B cell (primary cell): Measurements from ENCODE around the gene SPRY2. TPM values are rescaled to one million over a fixed set of nuclear protein-coding genes. Genes with fewer than 3 reads are reported as not detected.

Experiments
- ATAC-seq: fragments of 200-7000 bp; cut with Tn5 transposase; one replicate; pipeline ENCODE4 v1.10.0; 2021; ENCODE audit warnings: low read depth, mild to moderate bottlenecking, moderate number of reproducible peaks, moderate library complexity
- CTCF ChIA-PET: fragments of 350-600 bp; sonication (Branson Sonifier 250); formaldehyde crosslinking; loops from one replicate; lab custom pipeline; 2021; ENCODE audit warnings: antibody characterized with exemption, inconsistent platforms; lab: Charles Lee
- POLR2A ChIA-PET: fragments of 350-600 bp; sonication (Branson Sonifier 250); formaldehyde crosslinking; loops from one replicate; lab custom pipeline; 2021; ENCODE audit warnings: antibody characterized with exemption; lab: Charles Lee
- DNase-seq: peaks from one replicate; pipeline ENCODE4 v3.0.0; 2013
- H2AFZ ChIP-seq: 2 replicates; pipeline ENCODE4 v1.6.1; 2012; ENCODE audit warnings: mild to moderate bottlenecking, low read depth, low read length; ENCODE audit not compliant: insufficient read depth, poor library complexity, severe bottlenecking
- H3K27ac ChIP-seq, 2 donors: 1 replicate in 1 of 2; 2 replicates in 1 of 2; pipeline ENCODE4 v1.5.1; 2012 to 2013; ENCODE audit warnings: low read length in 2 of 2, mild to moderate bottlenecking in 2 of 2, moderate library complexity in 1 of 2
- H3K27me3 ChIP-seq, 4 experiments: fragments of 200-600 bp in 1 of 4; sonication (generic) in 1 of 4; replicated peaks in 1 of 4; 1 replicate in 2 of 4; 2 replicates in 2 of 4; pipeline versions ENCODE4 v1.6.1 to v1.7.0; 2013 to 2016; ENCODE audit warnings: low read length in 3 of 4, mild to moderate bottlenecking in 2 of 4, mixed read lengths in 1 of 4, moderate library complexity in 1 of 4; ENCODE audit not compliant: insufficient read depth in 4 of 4, control insufficient read depth in 3 of 4; ENCODE audit errors: control extremely low read depth in 1 of 4
- H3K36me3 ChIP-seq, 2 experiments: replicated peaks in 1 of 2; 1 replicate in 1 of 2; 2 replicates in 1 of 2; pipeline versions ENCODE4 v1.6.1 to v1.7.1; 2013; ENCODE audit warnings: low read length in 1 of 2; ENCODE audit not compliant: insufficient read depth in 2 of 2, control insufficient read depth in 1 of 2; ENCODE audit errors: control extremely low read depth in 1 of 2, extremely low read depth in 1 of 2
- H3K4me1 ChIP-seq, 2 donors: fragments of 200-600 bp in 1 of 2; sonication (generic) in 1 of 2; 1 replicate in 1 of 2; 2 replicates in 1 of 2; pipeline versions ENCODE4 v1.5.1 to v1.6.1; 2013 to 2017; ENCODE audit warnings: low read length in 2 of 2; ENCODE audit not compliant: control insufficient read depth in 2 of 2, insufficient read depth in 2 of 2
- H3K4me2 ChIP-seq: replicated peaks from 2 replicates; pipeline ENCODE3; 2012; ENCODE audit warnings: mild to moderate bottlenecking, low read depth, low read length; ENCODE audit not compliant: poor library complexity, severe bottlenecking
- H3K4me3 ChIP-seq, 5 experiments: fragments of 200-600 bp in 1 of 5; sonication (generic) in 1 of 5; 1 replicate in 3 of 5; 2 replicates in 2 of 5; pipeline versions ENCODE4 v1.5.1 to v1.7.0; 2011 to 2016; ENCODE audit warnings: low read length in 4 of 5, mild to moderate bottlenecking in 4 of 5, low read depth in 2 of 5, control low read depth in 1 of 5, moderate library complexity in 1 of 5; ENCODE audit not compliant: insufficient read depth in 1 of 5; ENCODE audit errors: control extremely low read depth in 1 of 5, extremely low read depth in 1 of 5
- H3K79me2 ChIP-seq: fragments of 200-600 bp; sonication (generic); one replicate; pipeline ENCODE4 v1.6.0; 2016; ENCODE audit warnings: low read length; ENCODE audit not compliant: control insufficient read depth, insufficient read depth
- H3K9ac ChIP-seq: fragments of 200-600 bp; sonication (generic); 2 replicates; pipeline ENCODE4 v1.6.1; 2017; ENCODE audit warnings: mild to moderate bottlenecking, low read length, moderate library complexity
- H3K9me3 ChIP-seq, 3 donors: one replicate each; pipeline versions ENCODE4 v1.6.1 to v1.7.1; 2013; ENCODE audit warnings: low read length in 2 of 3; ENCODE audit not compliant: control insufficient read depth in 2 of 3, insufficient read depth in 1 of 3; ENCODE audit errors: control extremely low read depth in 1 of 3
- H4K20me1 ChIP-seq: 2 replicates; pipeline ENCODE4 v1.6.0; 2012; ENCODE audit warnings: mild to moderate bottlenecking, low read length; ENCODE audit not compliant: insufficient read depth, control insufficient read depth, poor library complexity, severe bottlenecking
- H3K27ac Mint-ChIP-seq: one replicate; pipeline ENCODE4 v1.8.0; 2021; ENCODE audit warnings: mixed read lengths
- H3K27me3 Mint-ChIP-seq: one replicate; pipeline ENCODE4 v1.8.0; 2021; ENCODE audit warnings: mixed read lengths
- H3K4me1 Mint-ChIP-seq: one replicate; pipeline ENCODE4 v1.8.0; 2021; ENCODE audit warnings: mixed read lengths
- H3K4me3 Mint-ChIP-seq: one replicate; pipeline ENCODE4 v1.8.0; 2021; ENCODE audit warnings: mixed read lengths
- H3K9me3 Mint-ChIP-seq: one replicate; pipeline ENCODE4 v1.8.0; 2022; ENCODE audit warnings: mixed read lengths; ENCODE audit not compliant: insufficient read depth
- EZH2 ChIP-seq: IDR thresholded peaks from 2 replicates; pipeline ENCODE4 v1.6.1; 2012; ENCODE audit warnings: borderline replicate concordance, low read depth, mild to moderate bottlenecking, moderate library complexity, low read length; ENCODE audit not compliant: insufficient read depth, poor library complexity, severe bottlenecking
- WGBS: methylation state at CpG from one replicate; pipeline ENCODE4 v1.1.5; 2013; ENCODE audit warnings: missing lambda C conversion rate; ENCODE audit not compliant: insufficient coverage; 5-methylcytosine and 5-hydroxymethylcytosine counted together
- intact Hi-C: fragments of 100-400 bp; cut with micrococcal nuclease; formaldehyde crosslinking; loops from one replicate; pipeline ENCODE4 v1.10.0; 2022
- polyA plus RNA-seq: library from polyadenylated mRNA; depleted of rRNA; stranded (reverse); fragments of >200 nt; gene quantifications from 2 replicates; pipeline ENCODE4 v1.2.3, GENCODE V29; 2012
- total RNA-seq, 2 donors: library from RNA; stranded (reverse); fragments of 120-200 nt in 1 of 2; gene quantifications; 1 replicate in 1 of 2; 2 replicates in 1 of 2; pipeline versions ENCODE4 v1.2.3 to v1.2.4, GENCODE V29; 2013 to 2022
- TF ChIP-seq, protein P1 (sequence below): fragments of 200-600 bp; IDR thresholded peaks from one replicate; pipeline ENCODE4 v1.8.0; 2022; ENCODE audit warnings: antibody characterized with exemption, mild to moderate bottlenecking

The SPRY2 gene
- total and polyA plus RNA-seq, 2 donors (not counting 1 experiment from before 2014, with no cell fraction given): 0.86 to 0.96 TPM

DNA sequence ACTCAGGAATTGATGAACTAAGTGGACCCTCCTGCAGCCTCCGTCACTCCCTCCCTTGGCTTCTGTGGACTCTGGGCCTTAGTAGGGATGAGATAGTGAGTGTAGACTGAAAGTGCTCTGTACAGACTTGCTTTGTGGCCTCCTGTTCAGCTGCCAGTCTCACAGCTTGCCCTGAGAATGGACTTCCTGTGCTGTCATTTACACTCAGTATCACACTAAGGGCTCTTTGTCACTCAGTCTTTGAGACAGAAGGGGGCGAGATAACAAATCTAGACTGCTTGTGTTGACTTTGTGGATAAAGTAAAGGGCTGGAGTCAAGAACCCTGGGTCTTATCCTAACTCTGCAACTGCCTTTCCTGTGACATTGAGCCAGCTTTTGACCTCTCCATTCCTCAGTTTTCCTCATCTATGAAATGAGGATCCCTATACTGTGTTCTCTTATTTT, 21.0 kb upstream of the SPRY2 start:
- Mint-ChIP-seq H3K27ac (no peak overlapping the region), H3K4me1 (peaks cover 1% of the 10 kb centered on the region), H3K9me3 (no peaks in the 10 kb centered on the region), H3K27me3 (no peaks in the 10 kb centered on the region), H3K4me3 (no peak overlapping the region)
- 100% methylated on average over 1 of the region's 2 CpGs for WGBS
- no peaks in the 10 kb centered on the region for H4K20me1 ChIP-seq
- no peak overlapping the region for H2AFZ ChIP-seq
- H3K27me3 ChIP-seq: no peaks in the 10 kb centered on the region
- no peaks in the 10 kb centered on the region for H3K79me2 ChIP-seq
- H3K4me1 ChIP-seq: no peaks in the 10 kb centered on the region
- TF ChIP-seq, protein P1, sequence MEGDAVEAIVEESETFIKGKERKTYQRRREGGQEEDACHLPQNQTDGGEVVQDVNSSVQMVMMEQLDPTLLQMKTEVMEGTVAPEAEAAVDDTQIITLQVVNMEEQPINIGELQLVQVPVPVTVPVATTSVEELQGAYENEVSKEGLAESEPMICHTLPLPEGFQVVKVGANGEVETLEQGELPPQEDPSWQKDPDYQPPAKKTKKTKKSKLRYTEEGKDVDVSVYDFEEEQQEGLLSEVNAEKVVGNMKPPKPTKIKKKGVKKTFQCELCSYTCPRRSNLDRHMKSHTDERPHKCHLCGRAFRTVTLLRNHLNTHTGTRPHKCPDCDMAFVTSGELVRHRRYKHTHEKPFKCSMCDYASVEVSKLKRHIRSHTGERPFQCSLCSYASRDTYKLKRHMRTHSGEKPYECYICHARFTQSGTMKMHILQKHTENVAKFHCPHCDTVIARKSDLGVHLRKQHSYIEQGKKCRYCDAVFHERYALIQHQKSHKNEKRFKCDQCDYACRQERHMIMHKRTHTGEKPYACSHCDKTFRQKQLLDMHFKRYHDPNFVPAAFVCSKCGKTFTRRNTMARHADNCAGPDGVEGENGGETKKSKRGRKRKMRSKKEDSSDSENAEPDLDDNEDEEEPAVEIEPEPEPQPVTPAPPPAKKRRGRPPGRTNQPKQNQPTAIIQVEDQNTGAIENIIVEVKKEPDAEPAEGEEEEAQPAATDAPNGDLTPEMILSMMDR: no peak
- no peak for TF ChIP-seq EZH2
- H3K9ac ChIP-seq: no peak overlapping the region
- H3K4me2 ChIP-seq: no peak overlapping the region
- intact Hi-C loops: no loop called here
- no peaks in the 10 kb centered on the region for H3K36me3 ChIP-seq
- no peak overlapping the region for H3K4me3 ChIP-seq
- CTCF ChIA-PET: interaction anchor here (1.2 to 2.5 kb wide), 3 partner anchors 19 to 683 kb away, joined by 3 to 17 read pairs (median 9); no protein-coding TSS in a partner anchor
- no peak overlapping the region for H3K27ac ChIP-seq
- POLR2A ChIA-PET: no interaction called here
- DNase-seq (no peak), ATAC-seq (no peak)
- no peaks in the 10 kb centered on the region for H3K9me3 ChIP-seq

DNA sequence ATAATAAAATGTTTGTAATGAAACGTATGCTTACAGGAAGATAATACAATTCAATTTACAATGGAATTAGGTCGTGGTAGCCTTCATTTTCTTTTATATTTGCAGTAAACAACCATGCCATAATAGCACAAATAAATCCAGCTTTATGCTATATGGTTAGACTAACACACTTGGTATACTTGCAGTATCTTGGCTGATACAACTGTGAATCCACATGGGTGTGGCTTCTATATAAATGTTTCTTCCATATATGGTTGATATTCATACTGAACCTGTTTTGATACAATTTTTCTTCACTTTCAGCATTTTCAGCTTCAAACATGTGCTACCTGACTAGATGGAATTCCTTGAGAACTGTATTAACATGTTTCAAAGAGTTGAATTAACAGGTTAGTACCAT, 20.4 kb upstream of the SPRY2 start:
- no peaks in the 10 kb centered on the region for H3K27me3 ChIP-seq
- Mint-ChIP-seq H3K4me3 (no peak overlapping the region), H3K4me1 (peaks cover 1% of the 10 kb centered on the region), H3K27ac (no peak overlapping the region), H3K9me3 (no peaks in the 10 kb centered on the region), H3K27me3 (no peaks in the 10 kb centered on the region)
- no peak overlapping the region for H3K27ac ChIP-seq
- H3K4me1 ChIP-seq: no peaks in the 10 kb centered on the region
- no CpG with 5 or more reads among the region's 2 CpGs for WGBS
- H4K20me1 ChIP-seq: no peaks in the 10 kb centered on the region
- H3K9ac ChIP-seq: no peak overlapping the region
- TF ChIP-seq, protein P1: no peak
- no peak for TF ChIP-seq EZH2
- no peak overlapping the region for H3K4me3 ChIP-seq
- CTCF ChIA-PET: interaction anchor here (1.2 to 2.5 kb wide), 2 partner anchors 18 to 681 kb away, joined by 3 to 17 read pairs; no protein-coding TSS in a partner anchor
- H3K4me2 ChIP-seq: no peak overlapping the region
- ATAC-seq (no peak), DNase-seq (no peak)
- H2AFZ ChIP-seq: no peak overlapping the region
- no peaks in the 10 kb centered on the region for H3K79me2 ChIP-seq
- no peaks in the 10 kb centered on the region for H3K36me3 ChIP-seq
- POLR2A ChIA-PET: no interaction called here
- intact Hi-C loops: no loop called here
- H3K9me3 ChIP-seq: no peaks in the 10 kb centered on the region
